ENCODE results near the gene ACOX2.

The ACOX2 gene

GRCh38 chr3:58463181-58463941 lies 73.6 kb downstream of the ACOX2 start:
- Histone ChIP-seq H3K9me3 (ENCODE audit: control insufficient read depth, low read length) (no peaks in the 10 kb centered on the region), H3K27me3 (replicated peaks; ENCODE audit: control insufficient read depth, insufficient read depth, low read length, poor library complexity, severe bottlenecking) (no peaks in the 10 kb centered on the region), H3K4me1 (ENCODE audit: control insufficient read depth, insufficient read depth, low read length, poor library complexity, severe bottlenecking) (no peaks in the 10 kb centered on the region), H3K36me3 (ENCODE audit: control insufficient read depth, insufficient read depth, low read length) (no peaks in the 10 kb centered on the region), H3K4me3 (ENCODE audit: insufficient read depth, low read depth, low read length, poor library complexity, severe bottlenecking) (no peak overlapping the region), H3K27ac (ENCODE audit: insufficient read depth, low read length, poor library complexity, severe bottlenecking) (no peak overlapping the region)
- peak; percentile 30 to 50 (median 38) for DNase-seq

GRCh38 chr3:58462829-58463180 lies 74.2 kb downstream of the ACOX2 start:
- Histone ChIP-seq H3K36me3 (ENCODE audit: control insufficient read depth, insufficient read depth, low read length) (no peaks in the 10 kb centered on the region), H3K27me3 (replicated peaks; ENCODE audit: control insufficient read depth, insufficient read depth, low read length, poor library complexity, severe bottlenecking) (no peaks in the 10 kb centered on the region), H3K4me1 (ENCODE audit: control insufficient read depth, insufficient read depth, low read length, poor library complexity, severe bottlenecking) (no peaks in the 10 kb centered on the region), H3K4me3 (ENCODE audit: insufficient read depth, low read depth, low read length, poor library complexity, severe bottlenecking) (no peak overlapping the region), H3K9me3 (ENCODE audit: control insufficient read depth, low read length) (no peaks in the 10 kb centered on the region), H3K27ac (ENCODE audit: insufficient read depth, low read length, poor library complexity, severe bottlenecking) (no peak overlapping the region)
- DNase-seq: no peak

- Histone ChIP-seq H3K4me1 (ENCODE audit: control insufficient read depth, insufficient read depth, low read length, poor library complexity, severe bottlenecking) (no peaks in the 10 kb centered on the region), H3K27me3 (replicated peaks; ENCODE audit: control insufficient read depth, insufficient read depth, low read length, poor library complexity, severe bottlenecking) (no peaks in the 10 kb centered on the region), H3K27ac (ENCODE audit: insufficient read depth, low read length, poor library complexity, severe bottlenecking) (no peak overlapping the region), H3K9me3 (ENCODE audit: control insufficient read depth, low read length) (no peaks in the 10 kb centered on the region), H3K4me3 (ENCODE audit: insufficient read depth, low read depth, low read length, poor library complexity, severe bottlenecking) (no peak overlapping the region), H3K36me3 (ENCODE audit: control insufficient read depth, insufficient read depth, low read length) (no peaks in the 10 kb centered on the region)
- DNase-seq: no peak
These were observed 77.8 kb downstream of the ACOX2 start for GRCh38 chr3:58459160-58459559.

Data from effector memory CD4-positive, alpha-beta T cell (primary cell).